IPS-NIHi7 (cell line): ENCODE measurements around the gene ITIH2.
"Not testable (repeated sequence)": the region's sequence is repeated elsewhere in the genome, so short reads cannot be mapped to it uniquely, and the experiment has no call there.

Experiments
- DNase-seq: peaks from one replicate; pipeline ENCODE4 v3.0.0; 2012; ENCODE audit warnings: mixed read lengths; ENCODE audit errors: extremely low spot score

ITIH2 gene

GRCh38 chr10:7697426-7697825 lies 5.7 kb upstream of the ITIH2 start:
- no peak for DNase-seq

- no peak for DNase-seq
Observed at GRCh38 chr10:7700577-7701125, 2.5 kb upstream of the ITIH2 start.

- no peak for DNase-seq
Observed at GRCh38 chr10:7701158-7701742, 1.9 kb upstream of the ITIH2 start.

GRCh38 chr10:7702288-7702812 lies 766 bp upstream of the ITIH2 start:
- DNase-seq = no peak

- no peak for DNase-seq
Observed at GRCh38 chr10:7704071-7705016, 1.2 kb downstream of the ITIH2 start.

GRCh38 chr10:7705341-7705740 lies 2.2 kb downstream of the ITIH2 start:
- DNase-seq = no peak

- DNase-seq = no peak
Observed at GRCh38 chr10:7706534-7707073, 3.5 kb downstream of the ITIH2 start.

- DNase-seq = no peak
Observed at GRCh38 chr10:7707102-7707501, 4.0 kb downstream of the ITIH2 start.

- DNase-seq = no peak
Observed at GRCh38 chr10:7707858-7708622, 4.9 kb downstream of the ITIH2 start.

- no peak for DNase-seq
Observed at GRCh38 chr10:7708832-7709231, 5.7 kb downstream of the ITIH2 start.

- DNase-seq = no peak
Observed at GRCh38 chr10:7710446-7710845, 7.3 kb downstream of the ITIH2 start.

GRCh38 chr10:7711075-7711474 lies 8.0 kb downstream of the ITIH2 start:
- DNase-seq = not testable (repeated sequence)

- DNase-seq = no peak
Observed at GRCh38 chr10:7715515-7715914, 12.4 kb downstream of the ITIH2 start.

GRCh38 chr10:7717767-7718166 lies 14.7 kb downstream of the ITIH2 start:
- DNase-seq = no peak

GRCh38 chr10:7718685-7719084 lies 15.6 kb downstream of the ITIH2 start:
- no peak for DNase-seq

- no peak for DNase-seq
Observed at GRCh38 chr10:7720478-7720877, 17.4 kb downstream of the ITIH2 start.

GRCh38 chr10:7722927-7723529 lies 19.9 kb downstream of the ITIH2 start:
- DNase-seq = no peak

GRCh38 chr10:7734821-7735220 lies 31.7 kb downstream of the ITIH2 start:
- DNase-seq = peak; percentile 26

- DNase-seq = no peak
Observed at GRCh38 chr10:7738536-7739407, 35.7 kb downstream of the ITIH2 start.

- DNase-seq = no peak
Observed at GRCh38 chr10:7744307-7744706, 41.2 kb downstream of the ITIH2 start.
